WTC11 (cell line): ENCODE measurements around the gene BCL2L11. TPM values are rescaled to one million over a fixed set of nuclear protein-coding genes. Genes with fewer than 3 reads are reported as not detected.

Source experiments
- ATAC-seq: fragments of 200-7000 bp; cut with Tn5 transposase; 2 replicates; pipeline ENCODE4 v1.10.0; 2021; ENCODE audit warnings: mild to moderate bottlenecking, moderate library complexity
- CTCF ChIA-PET: fragments of 300-600 bp; sonication (Branson Sonifier 250); formaldehyde crosslinking; loops from one replicate; lab custom pipeline; 2021; ENCODE audit warnings: antibody characterized with exemption; lab: Charles Lee
- POLR2A ChIA-PET: fragments of 350-600 bp; sonication (Branson Sonifier 250); formaldehyde crosslinking; loops from one replicate; lab custom pipeline; 2021; ENCODE audit warnings: antibody characterized with exemption; lab: Charles Lee
- DNase-seq: peaks from one replicate; pipeline ENCODE4 v3.0.0; 2021; ENCODE audit warnings: low spot score
- H3K27ac Mint-ChIP-seq: 2 replicates; pipeline ENCODE4 v1.8.0; 2021; ENCODE audit warnings: mixed read lengths
- H3K27me3 Mint-ChIP-seq: 2 replicates; pipeline ENCODE4 v1.8.0; 2021; ENCODE audit warnings: low read depth, mild to moderate bottlenecking, moderate library complexity, mixed read lengths
- H3K36me3 Mint-ChIP-seq: 2 replicates; pipeline ENCODE4 v1.8.0; 2021; ENCODE audit warnings: mixed read lengths
- H3K4me1 Mint-ChIP-seq: 2 replicates; pipeline ENCODE4 v1.8.0; 2022; ENCODE audit warnings: mixed read lengths
- H3K4me3 Mint-ChIP-seq: 2 replicates; pipeline ENCODE4 v1.8.0; 2021; ENCODE audit warnings: mild to moderate bottlenecking, moderate library complexity, mixed read lengths
- H3K9me3 Mint-ChIP-seq: 2 replicates; pipeline ENCODE4 v1.8.0; 2021; ENCODE audit warnings: mixed read lengths
- AFF4 ChIP-seq: sonication (generic); formaldehyde crosslinking; IDR thresholded peaks from 2 replicates; pipeline ENCODE4 v1.8.1; 2023; ENCODE audit warnings: mild to moderate bottlenecking, missing genetic modification reagents, borderline replicate concordance
- ARID4B ChIP-seq: sonication (generic); formaldehyde crosslinking; IDR thresholded peaks from 2 replicates; pipeline ENCODE4 v1.8.0; 2023; ENCODE audit warnings: missing genetic modification reagents, mild to moderate bottlenecking, borderline replicate concordance
- E2F1 ChIP-seq: sonication (generic); formaldehyde crosslinking; IDR thresholded peaks from 2 replicates; pipeline ENCODE4 v1.8.0; 2022; ENCODE audit warnings: mild to moderate bottlenecking, missing genetic modification reagents
- MYBL2 ChIP-seq: sonication (generic); formaldehyde crosslinking; IDR thresholded peaks from 2 replicates; pipeline ENCODE4 v1.8.1; 2023; ENCODE audit warnings: mild to moderate bottlenecking, moderate library complexity, missing genetic modification reagents
- NFATC4 ChIP-seq: fragments of 250-450 bp; sonication (Bioruptor Pico); IDR thresholded peaks from 2 replicates; pipeline ENCODE4 v1.9.0; 2021; ENCODE audit warnings: mild to moderate bottlenecking
- OVOL2 ChIP-seq: fragments of 250-450 bp; sonication (Bioruptor Pico); IDR thresholded peaks from 2 replicates; pipeline ENCODE4 v1.9.0; 2021; ENCODE audit warnings: mild to moderate bottlenecking, borderline replicate concordance
- ZNF396 ChIP-seq: fragments of 250-450 bp; sonication (Bioruptor Pico); IDR thresholded peaks from 2 replicates; pipeline ENCODE4 v1.8.0; 2021; ENCODE audit warnings: mild to moderate bottlenecking, moderate library complexity, borderline replicate concordance
- ZNF512 ChIP-seq: sonication (generic); formaldehyde crosslinking; IDR thresholded peaks from 2 replicates; pipeline ENCODE4 v1.8.1; 2022; ENCODE audit warnings: missing genetic modification reagents, borderline replicate concordance
- ZNF532 ChIP-seq: fragments of 250-450 bp; sonication (Bioruptor Pico); IDR thresholded peaks from 2 replicates; pipeline ENCODE4 v1.9.0; 2021; ENCODE audit warnings: mild to moderate bottlenecking, borderline replicate concordance
- total RNA-seq: library from RNA; stranded (reverse); gene quantifications from 3 replicates; pipeline ENCODE4 v1.2.3, GENCODE V29; 2021

Gene BCL2L11
- total RNA-seq, 1 experiment from 2014 or later: 19.3 TPM

GRCh38 chr2:111138839-111139238, 18.1 kb downstream of the BCL2L11 start (continued):
- TF ChIP-seq ZNF512 (CRISPR knock-in tag): no peak
- TF ChIP-seq NFATC4: no peak
- TF ChIP-seq ARID4B: no peak
- TF ChIP-seq AFF4 (CRISPR knock-in tag): no peak
- no peak for TF ChIP-seq ZNF532 (CRISPR knock-in tag)

GRCh38 chr2:111139637-111140317, 19.1 kb downstream of the BCL2L11 start:
- CTCF ChIA-PET: no interaction called here
- peaks cover 20% of the 10 kb centered on the region for H3K36me3 Mint-ChIP-seq

More at GRCh38 chr2:111139637-111140317, 19.1 kb downstream of the BCL2L11 start:
- Mint-ChIP-seq H3K4me1 (peaks cover 16% of the 10 kb centered on the region), H3K9me3 (peaks cover 8% of the 10 kb centered on the region), H3K4me3 (no peak overlapping the region), H3K27me3 (no peaks in the 10 kb centered on the region), H3K27ac (no peak overlapping the region)
- DNase-seq (no peak), ATAC-seq (no peak)
- TF ChIP-seq OVOL2 (CRISPR knock-in tag): no peak
- TF ChIP-seq E2F1: no peak
- TF ChIP-seq MYBL2: no peak
- no peak for TF ChIP-seq ZNF396 (CRISPR knock-in tag)
- POLR2A ChIA-PET: no interaction called here
